Measurements from ENCODE around the gene ITK.

ITK gene

GRCh38 chr5:157278319-157279037 lies 97.8 kb downstream of the ITK start:
- TF ChIP-seq NFRKB (IDR thresholded peaks at IDR 0.05): no peak
- CTCF ChIA-PET: interaction anchor here (1.2 kb wide), 1 partner anchor 24 kb away, joined by 3 read pairs; no protein-coding TSS in a partner anchor
- POLR2A ChIA-PET: no interaction called here
- DNase-seq (ENCODE audit: extremely low spot score): no peak

GRCh38 chr5:157279605-157280239 lies 99.1 kb downstream of the ITK start:
- TF ChIP-seq FOXM1 (IDR thresholded peaks at IDR 0.05; ENCODE audit: borderline replicate concordance) (no peak), PKNOX1 (IDR thresholded peaks at IDR 0.05) (no peak), SP1 (IDR thresholded peaks at IDR 0.05) (no peak), NFRKB (IDR thresholded peaks at IDR 0.05) (no peak), HDGF (IDR thresholded peaks at IDR 0.05; ENCODE audit: borderline replicate concordance) (no peak), ELF4 (IDR thresholded peaks at IDR 0.05) (no peak), BHLHE40 (IDR thresholded peaks at IDR 0.05; ENCODE audit: borderline replicate concordance) (no peak), FOXK2 (IDR thresholded peaks at IDR 0.05) (no peak), ZNF384 (IDR thresholded peaks at IDR 0.05) (no peak), LEF1 (IDR thresholded peaks at IDR 0.05; ENCODE audit: borderline replicate concordance) (no peak), ARNT (IDR thresholded peaks at IDR 0.05) (no peak), CTBP1 (IDR thresholded peaks at IDR 0.05; ENCODE audit: borderline replicate concordance) (no peak), L3MBTL2 (conservative IDR thresholded peaks at IDR 0.05) (no peak), SUZ12 (IDR thresholded peaks at IDR 0.05) (no peak), FOXA1 (IDR thresholded peaks at IDR 0.05) (no peak)
- POLR2A ChIA-PET: no interaction called here
- no peak for DNase-seq (ENCODE audit: extremely low spot score)
- CTCF ChIA-PET: interaction anchor here (0.6 to 1.2 kb wide), 2 partner anchors 26 to 124 kb away, joined by 3 to 4 read pairs; no protein-coding TSS in a partner anchor

- no peak for DNase-seq (ENCODE audit: extremely low spot score)
- ChIA-PET POLR2A (no interaction called here), CTCF (no interaction called here)
- no peak for TF ChIP-seq CTBP1 (IDR thresholded peaks at IDR 0.05; ENCODE audit: borderline replicate concordance)
- TF ChIP-seq NFRKB (IDR thresholded peaks at IDR 0.05): no peak
- no peak for TF ChIP-seq LEF1 (IDR thresholded peaks at IDR 0.05; ENCODE audit: borderline replicate concordance)
- TF ChIP-seq L3MBTL2 (conservative IDR thresholded peaks at IDR 0.05): no peak
- no peak for TF ChIP-seq PKNOX1 (IDR thresholded peaks at IDR 0.05)
- no peak for TF ChIP-seq FOXK2 (IDR thresholded peaks at IDR 0.05)
- TF ChIP-seq SP1 (IDR thresholded peaks at IDR 0.05): no peak
- TF ChIP-seq ARNT (IDR thresholded peaks at IDR 0.05): no peak
- no peak for TF ChIP-seq ZNF384 (IDR thresholded peaks at IDR 0.05)
- no peak for TF ChIP-seq BHLHE40 (IDR thresholded peaks at IDR 0.05; ENCODE audit: borderline replicate concordance)
- TF ChIP-seq FOXA1 (IDR thresholded peaks at IDR 0.05): no peak
- TF ChIP-seq FOXM1 (IDR thresholded peaks at IDR 0.05; ENCODE audit: borderline replicate concordance): no peak
- no peak for TF ChIP-seq SUZ12 (IDR thresholded peaks at IDR 0.05)
- no peak for TF ChIP-seq TARDBP (IDR thresholded peaks at IDR 0.05)
- no peak for TF ChIP-seq ELF4 (IDR thresholded peaks at IDR 0.05)
- TF ChIP-seq HDGF (IDR thresholded peaks at IDR 0.05; ENCODE audit: borderline replicate concordance): no peak
Observed at GRCh38 chr5:157280927-157281326, 100.3 kb downstream of the ITK start.

DNA sequence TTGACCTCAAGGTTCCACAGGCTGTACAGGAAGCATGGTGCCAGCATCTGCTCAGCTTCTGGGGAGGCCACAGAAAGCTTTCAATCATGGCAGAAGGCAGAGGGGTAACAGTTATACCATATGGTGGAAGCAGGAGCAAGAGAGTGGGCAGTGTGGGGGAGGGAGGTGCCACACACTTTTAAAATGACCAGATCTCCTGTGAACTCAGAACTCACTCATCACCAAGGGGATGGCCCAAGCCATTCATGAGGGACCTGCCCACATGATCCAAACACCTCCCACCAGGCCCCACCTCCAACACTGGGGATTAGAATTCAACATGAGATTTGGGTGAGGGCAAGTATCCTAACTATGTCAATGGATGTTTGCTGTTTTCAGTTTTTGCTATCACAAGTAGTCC lies 101.5 kb downstream of the ITK start:
- CTCF ChIA-PET: no interaction called here
- TF ChIP-seq SUZ12 (IDR thresholded peaks at IDR 0.05) (no peak), ELF4 (IDR thresholded peaks at IDR 0.05) (no peak), NFRKB (IDR thresholded peaks at IDR 0.05) (no peak), ARNT (IDR thresholded peaks at IDR 0.05) (no peak), LEF1 (IDR thresholded peaks at IDR 0.05; ENCODE audit: borderline replicate concordance) (no peak), ZNF384 (IDR thresholded peaks at IDR 0.05) (no peak), FOXM1 (IDR thresholded peaks at IDR 0.05; ENCODE audit: borderline replicate concordance) (no peak), BHLHE40 (IDR thresholded peaks at IDR 0.05; ENCODE audit: borderline replicate concordance) (no peak), PKNOX1 (IDR thresholded peaks at IDR 0.05) (no peak), FOXK2 (IDR thresholded peaks at IDR 0.05) (no peak), HDGF (IDR thresholded peaks at IDR 0.05; ENCODE audit: borderline replicate concordance) (no peak)
- POLR2A ChIA-PET: no interaction called here
- DNase-seq (ENCODE audit: extremely low spot score): no peak

DNA sequence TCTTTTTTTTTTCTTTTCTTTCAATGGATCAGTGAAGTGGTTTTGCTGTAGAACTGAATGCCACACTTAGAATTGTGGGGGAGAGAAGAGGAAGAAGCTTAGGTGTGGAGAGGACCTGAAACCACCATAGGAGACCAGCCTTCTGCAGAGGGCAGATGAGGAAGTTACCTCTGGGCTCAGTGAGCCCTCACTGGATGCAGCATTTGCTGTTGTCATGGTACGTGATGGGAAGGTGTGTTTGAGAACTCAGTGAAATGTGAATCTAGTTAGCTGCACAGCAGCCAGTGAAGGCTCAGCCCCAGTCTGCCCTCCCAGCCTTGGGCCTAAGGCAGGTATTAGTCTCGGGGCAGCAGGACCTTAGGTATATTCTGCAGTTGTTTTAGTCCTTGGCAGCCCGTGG lies 102.8 kb downstream of the ITK start:
- ChIA-PET POLR2A (no interaction called here), CTCF (no interaction called here)

More for the DNA sequence above, 102.8 kb downstream of the ITK start:
- DNase-seq (ENCODE audit: extremely low spot score): no peak
- TF ChIP-seq ELF4 (IDR thresholded peaks at IDR 0.05): no peak
- no peak for TF ChIP-seq NFRKB (IDR thresholded peaks at IDR 0.05)
- no peak for TF ChIP-seq L3MBTL2 (conservative IDR thresholded peaks at IDR 0.05)
- no peak for TF ChIP-seq TARDBP (IDR thresholded peaks at IDR 0.05)
- TF ChIP-seq FOXM1 (IDR thresholded peaks at IDR 0.05; ENCODE audit: borderline replicate concordance): no peak
- TF ChIP-seq ARNT (IDR thresholded peaks at IDR 0.05): no peak
- TF ChIP-seq FOXK2 (IDR thresholded peaks at IDR 0.05): no peak
- no peak for TF ChIP-seq HDGF (IDR thresholded peaks at IDR 0.05; ENCODE audit: borderline replicate concordance)
- no peak for TF ChIP-seq SUZ12 (IDR thresholded peaks at IDR 0.05)

All from HEK293T (cell line).